K562 (cell line): ENCODE results near the gene ALDH7A1.

Source experiments
- EZH2 ChIP-seq: IDR thresholded peaks from 2 replicates; pipeline ENCODE4 v1.6.1; 2012; ENCODE audit warnings: low read depth, mild to moderate bottlenecking, inconsistent platforms, low read length, borderline replicate concordance
- FOXK2 ChIP-seq, 2 experiments: fragments of 450-650 bp; IDR thresholded peaks in 1 of 2; conservative IDR thresholded peaks in 1 of 2; 2 replicates each; pipeline ENCODE4 v1.6.1; 2016; ENCODE audit warnings: low read depth in 2 of 2, mild to moderate bottlenecking in 1 of 2
- JUND ChIP-seq, 2 experiments: IDR thresholded peaks; 2 replicates in 1 of 2; 3 replicates in 1 of 2; pipeline ENCODE4 v1.6.1; 2011; ENCODE audit warnings: borderline replicate concordance in 2 of 2, low read depth in 2 of 2, low read length in 2 of 2, improper control_type of control experiment in 1 of 2, missing biosample characterization in 1 of 2, missing genetic modification characterization in 1 of 2, missing genetic modification reagents in 1 of 2
- POLR2A ChIP-seq: fragments of 450-650 bp; conservative IDR thresholded peaks from 2 replicates; pipeline ENCODE4 v1.6.1; 2016
- POLR2AphosphoS5 ChIP-seq: IDR thresholded peaks from 2 replicates; pipeline ENCODE4 v1.6.1; 2011; ENCODE audit warnings: mild to moderate bottlenecking, low read depth, low read length, moderate library complexity; ENCODE audit not compliant: control insufficient read depth, insufficient read depth
- SMAD3 ChIP-seq: fragments of 450-650 bp; formaldehyde crosslinking; conservative IDR thresholded peaks from 2 replicates; pipeline ENCODE4 v1.4.0; 2020; ENCODE audit warnings: mild to moderate bottlenecking
- TCF3 ChIP-seq: sonication (generic); formaldehyde crosslinking; IDR thresholded peaks from 2 replicates; pipeline ENCODE4 v1.4.0; 2020; ENCODE audit warnings: mild to moderate bottlenecking, missing genetic modification reagents
- ZFX ChIP-seq: sonication (generic); formaldehyde crosslinking; IDR thresholded peaks from 2 replicates; pipeline ENCODE4 v1.8.0; 2022; ENCODE audit warnings: mild to moderate bottlenecking, missing genetic modification reagents, moderate library complexity
- ZNF384 ChIP-seq: IDR thresholded peaks from 2 replicates; pipeline ENCODE4 v1.6.1; 2012; ENCODE audit warnings: low read depth, low read length, improper control_type of control experiment
- TF ChIP-seq, protein P1 (sequence below): IDR thresholded peaks from 3 replicates; pipeline ENCODE4 v1.6.1; 2011; ENCODE audit warnings: borderline replicate concordance, mild to moderate bottlenecking, moderate library complexity; ENCODE audit not compliant: insufficient read length; ENCODE audit errors: extremely low read depth
- TF ChIP-seq, protein P2 (sequence below), 2 experiments: fragments of 450-650 bp in 1 of 2; IDR thresholded peaks; 2 replicates each; pipeline ENCODE4 v1.6.1; 2011 to 2017; ENCODE audit warnings: low read depth in 2 of 2, antibody characterized with exemption in 1 of 2, borderline replicate concordance in 1 of 2, low read length in 1 of 2, mild to moderate bottlenecking in 1 of 2, mixed read lengths in 1 of 2; ENCODE audit not compliant: control insufficient read depth in 1 of 2
- TF ChIP-seq, protein P3 (sequence below): fragments of 250-450 bp; sonication (Bioruptor Pico); IDR thresholded peaks from 2 replicates; pipeline ENCODE4 v1.8.0; 2021; ENCODE audit warnings: moderate library complexity, mild to moderate bottlenecking, inconsistent platforms
- TF ChIP-seq, protein P4 (sequence below): sonication (generic); formaldehyde crosslinking; IDR thresholded peaks from 2 replicates; pipeline ENCODE4 v1.8.1; 2023; ENCODE audit warnings: mild to moderate bottlenecking, missing genetic modification reagents

DNA sequence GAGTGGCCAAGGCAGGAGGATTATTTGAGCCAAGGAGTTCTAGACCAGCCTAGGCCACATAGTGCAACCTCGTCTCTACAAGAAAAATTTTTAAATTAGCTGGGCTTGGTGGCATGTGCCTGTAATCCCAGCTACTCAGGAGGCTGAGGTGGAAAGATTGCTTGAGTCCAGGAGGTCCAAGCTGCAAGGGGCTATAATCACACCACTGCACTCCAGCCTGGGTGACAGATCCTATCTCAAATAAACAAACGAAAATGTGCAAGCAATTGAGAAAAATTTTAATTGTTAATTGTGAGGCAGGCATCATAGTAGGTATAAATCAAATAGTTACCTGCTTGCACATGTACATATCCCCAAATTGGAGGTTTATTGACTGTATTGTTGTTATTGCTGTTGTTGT is 15.3 kb downstream of the ALDH7A1 start:
- TF ChIP-seq FOXK2 (conservative IDR thresholded peaks at IDR 0.05 in 1 of 2, IDR thresholded peaks at IDR 0.05 in 1 of 2; ENCODE audit: low read depth in 2 of 2) (no peak), ZNF384 (no peak), POLR2AphosphoS5 (no peak), POLR2A (no peak), SMAD3 (CRISPR knock-in tag) (no peak), JUND (IDR thresholded peaks at IDR 0.05; ENCODE audit: borderline replicate concordance, low read depth, low read length) (no peak), JUND (tag; IDR thresholded peaks at IDR 0.05; ENCODE audit: borderline replicate concordance, low read depth, low read length) (no peak), EZH2 (no peak), ZFX (CRISPR knock-in tag) (no peak), TCF3 (CRISPR knock-in tag) (no peak)
- TF ChIP-seq, protein P1, sequence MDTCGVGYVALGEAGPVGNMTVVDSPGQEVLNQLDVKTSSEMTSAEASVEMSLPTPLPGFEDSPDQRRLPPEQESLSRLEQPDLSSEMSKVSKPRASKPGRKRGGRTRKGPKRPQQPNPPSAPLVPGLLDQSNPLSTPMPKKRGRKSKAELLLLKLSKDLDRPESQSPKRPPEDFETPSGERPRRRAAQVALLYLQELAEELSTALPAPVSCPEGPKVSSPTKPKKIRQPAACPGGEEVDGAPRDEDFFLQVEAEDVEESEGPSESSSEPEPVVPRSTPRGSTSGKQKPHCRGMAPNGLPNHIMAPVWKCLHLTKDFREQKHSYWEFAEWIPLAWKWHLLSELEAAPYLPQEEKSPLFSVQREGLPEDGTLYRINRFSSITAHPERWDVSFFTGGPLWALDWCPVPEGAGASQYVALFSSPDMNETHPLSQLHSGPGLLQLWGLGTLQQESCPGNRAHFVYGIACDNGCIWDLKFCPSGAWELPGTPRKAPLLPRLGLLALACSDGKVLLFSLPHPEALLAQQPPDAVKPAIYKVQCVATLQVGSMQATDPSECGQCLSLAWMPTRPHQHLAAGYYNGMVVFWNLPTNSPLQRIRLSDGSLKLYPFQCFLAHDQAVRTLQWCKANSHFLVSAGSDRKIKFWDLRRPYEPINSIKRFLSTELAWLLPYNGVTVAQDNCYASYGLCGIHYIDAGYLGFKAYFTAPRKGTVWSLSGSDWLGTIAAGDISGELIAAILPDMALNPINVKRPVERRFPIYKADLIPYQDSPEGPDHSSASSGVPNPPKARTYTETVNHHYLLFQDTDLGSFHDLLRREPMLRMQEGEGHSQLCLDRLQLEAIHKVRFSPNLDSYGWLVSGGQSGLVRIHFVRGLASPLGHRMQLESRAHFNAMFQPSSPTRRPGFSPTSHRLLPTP = no peak
- TF ChIP-seq, protein P2, sequence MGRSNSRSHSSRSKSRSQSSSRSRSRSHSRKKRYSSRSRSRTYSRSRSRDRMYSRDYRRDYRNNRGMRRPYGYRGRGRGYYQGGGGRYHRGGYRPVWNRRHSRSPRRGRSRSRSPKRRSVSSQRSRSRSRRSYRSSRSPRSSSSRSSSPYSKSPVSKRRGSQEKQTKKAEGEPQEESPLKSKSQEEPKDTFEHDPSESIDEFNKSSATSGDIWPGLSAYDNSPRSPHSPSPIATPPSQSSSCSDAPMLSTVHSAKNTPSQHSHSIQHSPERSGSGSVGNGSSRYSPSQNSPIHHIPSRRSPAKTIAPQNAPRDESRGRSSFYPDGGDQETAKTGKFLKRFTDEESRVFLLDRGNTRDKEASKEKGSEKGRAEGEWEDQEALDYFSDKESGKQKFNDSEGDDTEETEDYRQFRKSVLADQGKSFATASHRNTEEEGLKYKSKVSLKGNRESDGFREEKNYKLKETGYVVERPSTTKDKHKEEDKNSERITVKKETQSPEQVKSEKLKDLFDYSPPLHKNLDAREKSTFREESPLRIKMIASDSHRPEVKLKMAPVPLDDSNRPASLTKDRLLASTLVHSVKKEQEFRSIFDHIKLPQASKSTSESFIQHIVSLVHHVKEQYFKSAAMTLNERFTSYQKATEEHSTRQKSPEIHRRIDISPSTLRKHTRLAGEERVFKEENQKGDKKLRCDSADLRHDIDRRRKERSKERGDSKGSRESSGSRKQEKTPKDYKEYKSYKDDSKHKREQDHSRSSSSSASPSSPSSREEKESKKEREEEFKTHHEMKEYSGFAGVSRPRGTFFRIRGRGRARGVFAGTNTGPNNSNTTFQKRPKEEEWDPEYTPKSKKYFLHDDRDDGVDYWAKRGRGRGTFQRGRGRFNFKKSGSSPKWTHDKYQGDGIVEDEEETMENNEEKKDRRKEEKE (IDR thresholded peaks at IDR 0.05; ENCODE audit: borderline replicate concordance in 1 of 2, control insufficient read depth in 1 of 2, low read depth in 2 of 2, low read length in 1 of 2) = no peak
- TF ChIP-seq, protein P3, sequence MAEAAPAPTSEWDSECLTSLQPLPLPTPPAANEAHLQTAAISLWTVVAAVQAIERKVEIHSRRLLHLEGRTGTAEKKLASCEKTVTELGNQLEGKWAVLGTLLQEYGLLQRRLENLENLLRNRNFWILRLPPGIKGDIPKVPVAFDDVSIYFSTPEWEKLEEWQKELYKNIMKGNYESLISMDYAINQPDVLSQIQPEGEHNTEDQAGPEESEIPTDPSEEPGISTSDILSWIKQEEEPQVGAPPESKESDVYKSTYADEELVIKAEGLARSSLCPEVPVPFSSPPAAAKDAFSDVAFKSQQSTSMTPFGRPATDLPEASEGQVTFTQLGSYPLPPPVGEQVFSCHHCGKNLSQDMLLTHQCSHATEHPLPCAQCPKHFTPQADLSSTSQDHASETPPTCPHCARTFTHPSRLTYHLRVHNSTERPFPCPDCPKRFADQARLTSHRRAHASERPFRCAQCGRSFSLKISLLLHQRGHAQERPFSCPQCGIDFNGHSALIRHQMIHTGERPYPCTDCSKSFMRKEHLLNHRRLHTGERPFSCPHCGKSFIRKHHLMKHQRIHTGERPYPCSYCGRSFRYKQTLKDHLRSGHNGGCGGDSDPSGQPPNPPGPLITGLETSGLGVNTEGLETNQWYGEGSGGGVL (CRISPR knock-in tag) = no peak
- TF ChIP-seq, protein P4, sequence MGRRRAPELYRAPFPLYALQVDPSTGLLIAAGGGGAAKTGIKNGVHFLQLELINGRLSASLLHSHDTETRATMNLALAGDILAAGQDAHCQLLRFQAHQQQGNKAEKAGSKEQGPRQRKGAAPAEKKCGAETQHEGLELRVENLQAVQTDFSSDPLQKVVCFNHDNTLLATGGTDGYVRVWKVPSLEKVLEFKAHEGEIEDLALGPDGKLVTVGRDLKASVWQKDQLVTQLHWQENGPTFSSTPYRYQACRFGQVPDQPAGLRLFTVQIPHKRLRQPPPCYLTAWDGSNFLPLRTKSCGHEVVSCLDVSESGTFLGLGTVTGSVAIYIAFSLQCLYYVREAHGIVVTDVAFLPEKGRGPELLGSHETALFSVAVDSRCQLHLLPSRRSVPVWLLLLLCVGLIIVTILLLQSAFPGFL = no peak
